Smooth muscle cell (in vitro differentiated cells): ENCODE measurements around the gene FAM200B. TPM values are rescaled to one million over a fixed set of nuclear protein-coding genes. Genes with fewer than 3 reads are reported as not detected.

ENCODE experiments used
- DNase-seq: peaks from one replicate; lab custom pipeline; 2025; ENCODE audit not compliant: unreplicated experiment; lab: John Stamatoyannopoulos, UW
- H2AFZ ChIP-seq: fragments of 200-600 bp; sonication (generic); 2 replicates; pipeline ENCODE4 v1.6.0; 2016; ENCODE audit warnings: antibody characterized with exemption, low read depth, mild to moderate bottlenecking
- H3F3A ChIP-seq: fragments of 200-600 bp; sonication (generic); 2 replicates; pipeline ENCODE4 v1.6.0; 2017; ENCODE audit warnings: antibody characterized with exemption, low read depth
- H3K27ac ChIP-seq: fragments of 200-600 bp; sonication (generic); 2 replicates; pipeline ENCODE4 v1.5.1; 2016; ENCODE audit warnings: low read depth, mild to moderate bottlenecking
- H3K27me3 ChIP-seq: fragments of 200-600 bp; sonication (generic); 2 replicates; pipeline ENCODE4 v1.6.1; 2016; ENCODE audit warnings: low read depth, mild to moderate bottlenecking
- H3K36me3 ChIP-seq: fragments of 200-600 bp; sonication (generic); 2 replicates; pipeline ENCODE4 v1.5.1; 2016; ENCODE audit warnings: low read depth
- H3K4me1 ChIP-seq: fragments of 200-600 bp; sonication (generic); 2 replicates; pipeline ENCODE4 v1.5.1; 2016; ENCODE audit warnings: low read depth
- H3K4me2 ChIP-seq: fragments of 200-600 bp; sonication (generic); 2 replicates; pipeline ENCODE4 v1.6.0; 2016; ENCODE audit warnings: mild to moderate bottlenecking
- H3K4me3 ChIP-seq: fragments of 200-600 bp; sonication (generic); 2 replicates; pipeline ENCODE4 v1.5.1; 2016; ENCODE audit warnings: mild to moderate bottlenecking
- H3K79me2 ChIP-seq: fragments of 200-600 bp; sonication (generic); 2 replicates; pipeline ENCODE4 v1.6.0; 2016; ENCODE audit warnings: low read depth, mild to moderate bottlenecking
- H3K9ac ChIP-seq: fragments of 200-600 bp; sonication (generic); 2 replicates; pipeline ENCODE4 v1.6.0; 2016; ENCODE audit warnings: low read depth
- H3K9me3 ChIP-seq: fragments of 200-600 bp; sonication (generic); replicated peaks from 2 replicates; pipeline ENCODE4 v1.5.1; 2016; ENCODE audit warnings: low read depth
- H4K20me1 ChIP-seq: fragments of 200-600 bp; sonication (generic); 2 replicates; pipeline ENCODE4 v1.6.0; 2016; ENCODE audit warnings: low read depth
- CTCF ChIP-seq: fragments of 200-600 bp; sonication (generic); IDR thresholded peaks from 2 replicates; pipeline ENCODE4 v1.5.1; 2017; ENCODE audit warnings: borderline replicate concordance, mild to moderate bottlenecking, antibody characterized with exemption; ENCODE audit not compliant: insufficient read depth, poor library complexity, severe bottlenecking
- WGBS: methylation state at CpG from one replicate; pipeline ENCODE4 v1.1.7; 2016; ENCODE audit warnings: low lambda C conversion rate; 5-methylcytosine and 5-hydroxymethylcytosine counted together
- polyA plus RNA-seq: library from polyadenylated mRNA; unstranded; fragments of >200 nt; fragmentation: Nextera tagmentation; extraction: Ambion mirVana; gene quantifications from 2 replicates; pipeline ENCODE4 v1.2.1, GENCODE V29; 2016
- total RNA-seq: library from RNA; depleted of rRNA; stranded (reverse); fragments of >200 nt; gene quantifications from 2 replicates; pipeline ENCODE4 v1.2.3, GENCODE V29; 2014

Gene FAM200B
- total and polyA plus RNA-seq, 2 experiments from 2014 or later = 24.1 to 49.8 TPM

GRCh38 chr4:15711762-15712161 lies 30.1 kb downstream of the FAM200B start:
- Histone ChIP-seq H3K79me2 (no peaks in the 10 kb centered on the region), H3K4me3 (no peak overlapping the region), H3K9ac (no peak overlapping the region), H3K9me3 (no peaks in the 10 kb centered on the region), H4K20me1 (no peaks in the 10 kb centered on the region), H3K27ac (no peak overlapping the region), H2AFZ (no peak overlapping the region), H3K4me1 (no peaks in the 10 kb centered on the region), H3F3A (no peaks in the 10 kb centered on the region), H3K27me3 (no peaks in the 10 kb centered on the region), H3K4me2 (no peak overlapping the region), H3K36me3 (no peaks in the 10 kb centered on the region)
- DNase-seq = no peak
- 93% methylated on average over 2 of the region's 2 CpGs for WGBS
- TF ChIP-seq CTCF = no peak

- no peak for DNase-seq
- no peaks in the 10 kb centered on the region for H3K9me3 ChIP-seq
- no peaks in the 10 kb centered on the region for H3K79me2 ChIP-seq
- H3F3A ChIP-seq = no peaks in the 10 kb centered on the region
- no peak for TF ChIP-seq CTCF
- no peak overlapping the region for H3K4me3 ChIP-seq
- 93% methylated on average over 1 of the region's 1 CpG for WGBS
- H3K9ac ChIP-seq = no peak overlapping the region
- H3K4me1 ChIP-seq = no peaks in the 10 kb centered on the region
- H2AFZ ChIP-seq = no peak overlapping the region
- H3K27ac ChIP-seq = no peak overlapping the region
- H3K4me2 ChIP-seq = no peak overlapping the region
- H3K27me3 ChIP-seq = no peaks in the 10 kb centered on the region
- H4K20me1 ChIP-seq = no peaks in the 10 kb centered on the region
- H3K36me3 ChIP-seq = no peaks in the 10 kb centered on the region
Measured at GRCh38 chr4:15712214-15712613, 30.6 kb downstream of the FAM200B start.

GRCh38 chr4:15714141-15714540 lies 32.5 kb downstream of the FAM200B start:
- Histone ChIP-seq H3K4me3 (no peak overlapping the region), H3K4me1 (no peaks in the 10 kb centered on the region), H3K36me3 (no peaks in the 10 kb centered on the region), H3K79me2 (no peaks in the 10 kb centered on the region), H3K9ac (no peak overlapping the region), H2AFZ (no peak overlapping the region), H4K20me1 (no peaks in the 10 kb centered on the region), H3K27me3 (no peaks in the 10 kb centered on the region), H3K4me2 (peak overlapping the region; percentile 14), H3K9me3 (no peaks in the 10 kb centered on the region), H3K27ac (no peak overlapping the region), H3F3A (no peaks in the 10 kb centered on the region)
- no peak for TF ChIP-seq CTCF
- no peak for DNase-seq
- WGBS = 80% methylated on average over 1 of the region's 1 CpG

- no peaks in the 10 kb centered on the region for H3K36me3 ChIP-seq
- H3K9me3 ChIP-seq = no peaks in the 10 kb centered on the region
- H3K4me1 ChIP-seq = no peaks in the 10 kb centered on the region
- H3F3A ChIP-seq = no peaks in the 10 kb centered on the region
- no peak overlapping the region for H3K4me3 ChIP-seq
- H3K9ac ChIP-seq = no peak overlapping the region
- peak overlapping the region; percentile 26 for H3K27ac ChIP-seq
- H3K27me3 ChIP-seq = no peaks in the 10 kb centered on the region
- H4K20me1 ChIP-seq = no peaks in the 10 kb centered on the region
- peak overlapping the region; percentile 44 for H3K4me2 ChIP-seq
- WGBS = 41% methylated on average over 8 of the region's 8 CpGs
- H3K79me2 ChIP-seq = no peaks in the 10 kb centered on the region
- H2AFZ ChIP-seq = no peak overlapping the region
- no peak for DNase-seq
- TF ChIP-seq CTCF = no peak
Measured at GRCh38 chr4:15714646-15715435, 33.2 kb downstream of the FAM200B start.
